HCT116 (cell line): ENCODE data around the gene OBSL1. TPM values are rescaled to one million over a fixed set of nuclear protein-coding genes. Genes with fewer than 3 reads are reported as not detected.

Source experiments
- ATAC-seq: fragments of 200-7000 bp; cut with Tn5 transposase; 2 replicates; pipeline ENCODE4 v1.9.1; 2020; ENCODE audit warnings: mild to moderate bottlenecking, moderate library complexity
- BruUV-seq: library from RNA; stranded (reverse); fragments of 400-500 nt; replicated peaks from 2 replicates; lab custom pipeline; 2021; lab: Mats Ljungman, UMichigan
- CTCF ChIA-PET: fragments of 300-600 bp; sonication (Branson Sonifier 250); formaldehyde crosslinking; loops from one replicate; lab custom pipeline; 2021; ENCODE audit warnings: antibody characterized with exemption; lab: Charles Lee
- POLR2A ChIA-PET: fragments of 300-600, 350-600 bp; sonication (Branson Sonifier 250); formaldehyde crosslinking; loops from one replicate; lab custom pipeline; 2021; ENCODE audit warnings: antibody characterized with exemption; lab: Charles Lee
- RAD21 ChIA-PET, 2 experiments: fragments of 300-600 bp; sonication (Branson Sonifier 250); formaldehyde crosslinking; loops; one replicate each; lab custom pipeline; 2023; ENCODE audit warnings: low total read pairs in 2 of 2; ENCODE audit not compliant: uncharacterized antibody in 2 of 2, unreplicated experiment in 2 of 2, low non-redundant PET in 1 of 2; lab: Charles Lee
- DNase-seq: peaks from one replicate; pipeline ENCODE4 v3.0.0-alpha.2; 2010; ENCODE audit warnings: low read depth, low spot score
- H2AFZ ChIP-seq: fragments of 200-600 bp; shearing (Covaris generic), sonication (generic); 2 replicates; pipeline ENCODE4 v1.6.1; 2017; ENCODE audit warnings: low read depth, mixed run types, mixed read lengths, antibody characterized with exemption, low read length; ENCODE audit not compliant: poor library complexity, severe bottlenecking
- H3K27ac ChIP-seq: 2 replicates; pipeline ENCODE4 v1.5.1; 2012; ENCODE audit warnings: low read depth, low read length
- H3K27me3 ChIP-seq: fragments of 200-600 bp; sonication (generic); 2 replicates; pipeline ENCODE4 v1.6.1; 2016; ENCODE audit warnings: mixed run types, low read length, mixed read lengths; ENCODE audit not compliant: insufficient read depth
- H3K36me3 ChIP-seq, 2 experiments: fragments of 200-500 bp in 1 of 2; fragments of 200-600 bp in 1 of 2; sonication (Bioruptor generic) in 1 of 2; sonication (generic) in 1 of 2; 2 replicates each; pipeline versions ENCODE4 v1.5.1 to v1.6.1; 2014 to 2016; ENCODE audit warnings: low read length in 2 of 2, inconsistent platforms in 1 of 2, mixed read lengths in 1 of 2, mixed run types in 1 of 2; ENCODE audit not compliant: insufficient read depth in 2 of 2, control insufficient read depth in 1 of 2
- H3K4me1 ChIP-seq, 2 experiments: fragments of 200-600 bp in 1 of 2; sonication (generic) in 1 of 2; 2 replicates each; pipeline versions ENCODE4 v1.5.1 to v1.6.1; 2012 to 2017; ENCODE audit warnings: low read length in 2 of 2, inconsistent platforms in 1 of 2, mild to moderate bottlenecking in 1 of 2, mixed read lengths in 1 of 2, mixed run types in 1 of 2, moderate library complexity in 1 of 2; ENCODE audit not compliant: insufficient read depth in 2 of 2, control insufficient read depth in 1 of 2
- H3K4me2 ChIP-seq: fragments of 200-600 bp; sonication (generic); 2 replicates; pipeline ENCODE4 v1.6.1; 2017; ENCODE audit warnings: mixed run types, low read length, mixed read lengths
- H3K4me3 ChIP-seq, 2 experiments: fragments of 200-600 bp in 1 of 2; sonication (generic) in 1 of 2; replicated peaks in 1 of 2; 2 replicates each; pipeline ENCODE4 v1.5.1; 2011 to 2016; ENCODE audit warnings: low read length in 2 of 2, control low read depth in 1 of 2, low read depth in 1 of 2, mild to moderate bottlenecking in 1 of 2, mixed read lengths in 1 of 2, mixed run types in 1 of 2
- H3K79me2 ChIP-seq: fragments of 200-600 bp; sonication (generic); 2 replicates; pipeline ENCODE4 v1.6.1; 2017; ENCODE audit warnings: mild to moderate bottlenecking, mixed run types, low read length, moderate library complexity, mixed read lengths; ENCODE audit not compliant: insufficient read depth
- H3K9ac ChIP-seq: fragments of 200-600 bp; sonication (generic); 2 replicates; pipeline ENCODE4 v1.6.1; 2016; ENCODE audit warnings: low read length, mixed read lengths
- H3K9me2 ChIP-seq: fragments of 200-600 bp; sonication (generic), shearing (Covaris generic); 2 replicates; pipeline ENCODE4 v1.6.1; 2017; ENCODE audit warnings: mixed run types, mild to moderate bottlenecking, moderate library complexity; ENCODE audit not compliant: insufficient read depth
- H3K9me3 ChIP-seq, 2 experiments: fragments of 200-500 bp in 1 of 2; fragments of 200-600 bp in 1 of 2; sonication (Bioruptor generic) in 1 of 2; sonication (generic) in 1 of 2; 2 replicates each; pipeline ENCODE4 v1.6.1; 2014 to 2017; ENCODE audit warnings: low read length in 2 of 2, mixed read lengths in 2 of 2, inconsistent platforms in 1 of 2, low read depth in 1 of 2, mild to moderate bottlenecking in 1 of 2, mixed run types in 1 of 2, moderate library complexity in 1 of 2; ENCODE audit not compliant: control insufficient read depth in 1 of 2, insufficient read depth in 1 of 2
- H4K20me1 ChIP-seq: fragments of 200-600 bp; sonication (generic), shearing (Covaris generic); 2 replicates; pipeline ENCODE4 v1.6.1; 2017; ENCODE audit warnings: mixed run types, mild to moderate bottlenecking, moderate library complexity; ENCODE audit not compliant: insufficient read depth
- ATF3 ChIP-seq: IDR thresholded peaks from 2 replicates; pipeline ENCODE4 v1.6.1; 2012
- CBX3 ChIP-seq: IDR thresholded peaks from 2 replicates; pipeline ENCODE4 v1.6.1; 2012; ENCODE audit warnings: low read depth
- POLR2AphosphoS5 ChIP-seq: IDR thresholded peaks from 2 replicates; pipeline ENCODE4 v1.6.1; 2011; ENCODE audit warnings: mild to moderate bottlenecking, low read depth, low read length, moderate library complexity
- REST ChIP-seq: IDR thresholded peaks from 2 replicates; pipeline ENCODE4 v1.6.1; 2012; ENCODE audit warnings: low read depth
- SIN3A ChIP-seq: IDR thresholded peaks from 2 replicates; pipeline ENCODE4 v1.6.1; 2012; ENCODE audit warnings: low read depth
- SP1 ChIP-seq: IDR thresholded peaks from 2 replicates; pipeline ENCODE4 v1.6.1; 2012; ENCODE audit warnings: low read depth
- SRF ChIP-seq: IDR thresholded peaks from 2 replicates; pipeline ENCODE4 v1.6.1; 2012; ENCODE audit warnings: low read depth
- TCF7L2 ChIP-seq: IDR thresholded peaks from 2 replicates; pipeline ENCODE4 v1.7.0; 2011; ENCODE audit warnings: borderline replicate concordance, inconsistent platforms; ENCODE audit not compliant: insufficient read depth, insufficient read length; ENCODE audit errors: extremely low read depth
- ZBTB33 ChIP-seq: IDR thresholded peaks from 2 replicates; pipeline ENCODE4 v1.6.1; 2011; ENCODE audit warnings: mild to moderate bottlenecking, low read length, moderate library complexity; ENCODE audit not compliant: insufficient replicate concordance; ENCODE audit errors: extremely low read depth
- intact Hi-C: fragments of 100-400 bp; cut with micrococcal nuclease; formaldehyde crosslinking; loops from 2 replicates; pipeline ENCODE4 v1.10.0; 2022
- total RNA-seq: library from RNA; stranded (reverse); gene quantifications from one replicate; pipeline ENCODE4 v1.2.1, GENCODE V29; 2021; ENCODE audit not compliant: unreplicated experiment

OBSL1 gene
- total RNA-seq, 1 experiment from 2014 or later = 45.2 TPM

GRCh38 chr2:219567131-219567530, 4.2 kb downstream of the OBSL1 start:
- H3K27ac ChIP-seq = no peak overlapping the region
- CTCF ChIA-PET = no interaction called here

More at GRCh38 chr2:219567131-219567530, 4.2 kb downstream of the OBSL1 start:
- H3K4me1 ChIP-seq = no peaks in the 10 kb centered on the region
- TF ChIP-seq SIN3A = no peak
- no peak for TF ChIP-seq ATF3
- TF ChIP-seq REST = no peak
- no peak for TF ChIP-seq SRF
- no peak for TF ChIP-seq CBX3
- no peak for TF ChIP-seq TCF7L2
- no peak for TF ChIP-seq ZBTB33
- no peak for TF ChIP-seq POLR2AphosphoS5
- no peak for TF ChIP-seq SP1
- TF ChIP-seq, all 23 proteins: peak for 0
- H3K9ac ChIP-seq = no peak overlapping the region
- no TSS peak for BruUV-seq
- ATAC-seq (no peak), DNase-seq (no peak)
- no peaks in the 10 kb centered on the region for H4K20me1 ChIP-seq
- H2AFZ ChIP-seq = no peak overlapping the region
- no peak overlapping the region for H3K4me3 ChIP-seq
- ChIA-PET RAD21 (no interaction called here), POLR2A (no interaction called here)
- H3K9me2 ChIP-seq = no peaks in the 10 kb centered on the region
- no peaks in the 10 kb centered on the region for H3K79me2 ChIP-seq
- no peaks in the 10 kb centered on the region for H3K27me3 ChIP-seq
- H3K9me3 ChIP-seq = no peaks in the 10 kb centered on the region
- no peaks in the 10 kb centered on the region for H3K36me3 ChIP-seq
- intact Hi-C loops = no loop called here
- no peak overlapping the region for H3K4me2 ChIP-seq
